ENCODE data around the gene CENPE.

Gene CENPE

GRCh38 chr4:103076747-103077347 is 121.3 kb downstream of the CENPE start, which contains the start of gene SLC9B2:
SLC9B2 (minus strand) TSS chr4:103076761; CDS start chr4:103067550, 9,211 bp downstream.
- DNase-seq (ENCODE audit: low read depth), result no peak
- peak within 1 kb of the TSS; percentile 65 for H3K4me3 ChIP-seq (ENCODE audit: low read length)
- TF ChIP-seq CTCF (IDR thresholded peaks at IDR 0.05; ENCODE audit: insufficient read depth, low read depth, low read length, missing control alignments), result no peak

DNA sequence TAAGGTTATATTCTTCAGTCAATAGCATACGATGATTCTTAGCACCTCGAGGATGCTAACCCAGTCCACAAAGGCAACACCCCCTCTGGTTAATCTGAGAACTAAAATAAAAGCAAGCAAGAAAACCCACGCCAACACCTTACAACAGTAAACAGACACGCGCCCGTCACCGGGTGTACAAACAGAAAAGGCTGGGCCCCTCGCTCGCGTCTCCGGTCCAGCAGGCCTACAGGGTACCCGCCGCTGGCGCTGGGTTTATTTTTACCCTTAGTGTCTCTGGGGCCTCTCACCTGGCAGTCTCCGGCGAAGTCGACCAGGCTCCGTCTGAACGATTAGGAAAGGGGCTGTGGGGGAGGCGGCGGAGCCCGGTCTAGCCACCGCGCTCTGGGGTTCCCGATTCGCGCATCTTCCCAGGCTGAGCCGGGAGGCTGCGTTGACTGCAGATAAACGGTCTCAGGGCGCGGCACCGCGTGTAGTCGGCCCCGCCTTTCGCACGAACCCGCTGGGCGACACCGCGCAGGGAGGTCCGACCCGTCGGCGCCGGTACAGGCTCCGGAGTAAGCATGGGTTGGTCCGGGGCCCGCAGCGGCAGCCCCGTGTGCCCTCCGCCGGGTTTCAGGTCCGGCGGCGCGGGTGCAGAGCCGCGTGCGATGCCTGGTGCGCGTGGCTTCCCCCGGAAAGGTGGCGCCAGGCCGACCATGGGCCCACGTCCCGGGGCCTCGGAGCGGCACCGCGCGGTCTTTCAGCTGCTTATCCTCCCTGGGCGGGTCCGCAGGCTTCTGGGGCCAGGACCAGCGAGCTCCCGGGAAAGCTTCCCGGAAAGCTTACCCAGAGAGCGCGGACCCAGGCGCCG is 122.0 kb downstream of the CENPE start:
- peak; percentile 73 for DNase-seq (ENCODE audit: low read depth)
- peak overlapping the region; percentile 65 for H3K4me3 ChIP-seq (ENCODE audit: low read length)
- no peak for TF ChIP-seq CTCF (IDR thresholded peaks at IDR 0.05; ENCODE audit: insufficient read depth, low read depth, low read length, missing control alignments)

GRCh38 chr4:103075435-103075893 is 122.7 kb downstream of the CENPE start:
- peak overlapping the region; percentile 65 for H3K4me3 ChIP-seq (ENCODE audit: low read length)
- DNase-seq (ENCODE audit: low read depth), result peak; percentile 8
- TF ChIP-seq CTCF (IDR thresholded peaks at IDR 0.05; ENCODE audit: insufficient read depth, low read depth, low read length, missing control alignments), result no peak

- no peak for TF ChIP-seq CTCF (IDR thresholded peaks at IDR 0.05; ENCODE audit: insufficient read depth, low read depth, low read length, missing control alignments)
- peak; percentile 61 for DNase-seq (ENCODE audit: low read depth)
- no peak overlapping the region for H3K4me3 ChIP-seq (ENCODE audit: low read length)
Observed at GRCh38 chr4:103074744-103075434, 123.3 kb downstream of the CENPE start.

DNA sequence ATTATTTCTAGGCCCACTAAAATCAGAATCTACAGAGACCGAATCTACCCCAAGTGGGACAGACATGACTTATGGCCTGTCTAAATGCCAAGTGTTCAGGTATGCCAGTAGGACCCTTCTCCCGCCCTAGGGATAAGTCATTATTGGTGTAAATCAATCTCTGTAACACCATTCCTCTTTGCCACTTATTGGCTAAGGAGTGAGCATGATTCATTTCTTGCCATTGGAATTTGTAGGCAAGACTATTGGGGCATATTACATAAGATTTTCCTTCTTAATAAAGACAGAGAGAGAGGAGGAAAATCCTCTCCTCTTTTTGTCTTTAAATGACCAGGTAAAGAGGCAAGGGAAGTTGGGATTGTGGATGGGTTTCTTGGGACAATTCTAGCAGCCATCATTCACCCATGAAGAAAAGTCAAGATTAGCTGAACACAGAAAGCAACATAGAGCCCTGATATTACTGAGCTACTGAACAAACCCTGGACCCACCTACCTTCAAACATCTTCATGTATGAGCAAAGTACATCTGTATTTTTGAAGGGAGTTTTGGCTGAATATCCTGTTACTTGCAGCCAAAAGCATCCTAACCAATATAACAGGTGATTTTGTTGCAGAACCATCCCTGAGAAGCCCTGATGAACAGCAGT is 124.2 kb downstream of the CENPE start:
- no peak for TF ChIP-seq CTCF (IDR thresholded peaks at IDR 0.05; ENCODE audit: insufficient read depth, low read depth, low read length, missing control alignments)
- DNase-seq (ENCODE audit: low read depth), result peak; percentile 35
- no peak overlapping the region for H3K4me3 ChIP-seq (ENCODE audit: low read length)

- H3K4me3 ChIP-seq (ENCODE audit: low read length), result no peak overlapping the region
- TF ChIP-seq CTCF (IDR thresholded peaks at IDR 0.05; ENCODE audit: insufficient read depth, low read depth, low read length, missing control alignments), result no peak
- DNase-seq (ENCODE audit: low read depth), result peak; percentile 48
Observed at GRCh38 chr4:103067841-103068547, 130.1 kb downstream of the CENPE start.

Measured in epithelial cell of esophagus (primary cell).